SH-SY5Y (cell line): ENCODE data around the gene NKIRAS2.

Experiments
- GATA2 ChIP-seq: IDR thresholded peaks from 2 replicates; pipeline ENCODE4 v1.6.1; 2011; ENCODE audit warnings: mild to moderate bottlenecking, low read depth, low read length
- GATA3 ChIP-seq: IDR thresholded peaks from 2 replicates; pipeline ENCODE4 v1.6.1; 2011; ENCODE audit warnings: low read depth, mild to moderate bottlenecking, low read length, moderate library complexity

The NKIRAS2 gene

GRCh38 chr17:41985919-41986318 lies 34.0 kb upstream of the NKIRAS2 start:
- TF ChIP-seq GATA2 (no peak), GATA3 (no peak)

GRCh38 chr17:41986634-41987033 lies 33.3 kb upstream of the NKIRAS2 start:
- no peak for TF ChIP-seq GATA2
- TF ChIP-seq GATA3, result no peak

- no peak for TF ChIP-seq GATA2
- no peak for TF ChIP-seq GATA3
Measured at GRCh38 chr17:41987642-41988041, 32.2 kb upstream of the NKIRAS2 start.

- no peak for TF ChIP-seq GATA3
- TF ChIP-seq GATA2, result no peak
Measured at GRCh38 chr17:41988418-41988817, 31.5 kb upstream of the NKIRAS2 start.

- no peak for TF ChIP-seq GATA2
- no peak for TF ChIP-seq GATA3
Measured at GRCh38 chr17:41989702-41990419, 30.0 kb upstream of the NKIRAS2 start.

GRCh38 chr17:41992576-41992975 lies 27.3 kb upstream of the NKIRAS2 start:
- TF ChIP-seq GATA3 (no peak), GATA2 (no peak)

- no peak for TF ChIP-seq GATA3
- TF ChIP-seq GATA2, result no peak
Measured at GRCh38 chr17:41996855-41997164, 23.1 kb upstream of the NKIRAS2 start.

- TF ChIP-seq GATA2 (no peak), GATA3 (no peak)
Measured at GRCh38 chr17:41998497-41998896, 21.4 kb upstream of the NKIRAS2 start.

GRCh38 chr17:42000413-42001133 lies 19.3 kb upstream of the NKIRAS2 start:
- no peak for TF ChIP-seq GATA2
- TF ChIP-seq GATA3, result no peak

- TF ChIP-seq GATA2 (no peak), GATA3 (no peak)
Measured at GRCh38 chr17:42001729-42002128, 18.2 kb upstream of the NKIRAS2 start.

GRCh38 chr17:42002175-42002791 lies 17.6 kb upstream of the NKIRAS2 start:
- no peak for TF ChIP-seq GATA3

- no peak for TF ChIP-seq GATA3
- TF ChIP-seq GATA2, result no peak
Measured at GRCh38 chr17:42002792-42003301, 17.0 kb upstream of the NKIRAS2 start.

GRCh38 chr17:42005166-42005565 lies 14.7 kb upstream of the NKIRAS2 start:
- no peak for TF ChIP-seq GATA3
- no peak for TF ChIP-seq GATA2

GRCh38 chr17:42009170-42009569 lies 10.7 kb upstream of the NKIRAS2 start:
- TF ChIP-seq GATA2 (no peak), GATA3 (no peak)
